Mucosa of descending colon (tissue), 3 donors: Measurements from ENCODE around the gene STPG4. TPM values are rescaled to one million over a fixed set of nuclear protein-coding genes. Genes with fewer than 3 reads are reported as not detected.

Experiments
- ATAC-seq: fragments of 200-7000 bp; cut with Tn5 transposase; one replicate; pipeline ENCODE4 v1.9.1; 2020; ENCODE audit warnings: mild to moderate bottlenecking, moderate library complexity
- DNase-seq, 3 donors: peaks; one replicate each; pipeline ENCODE4 v3.0.0-alpha.2; 2020
- H3K36me3 ChIP-seq: fragments of 200-600 bp; one replicate; pipeline ENCODE4 v1.8.0; 2021; ENCODE audit warnings: low read depth, mild to moderate bottlenecking
- H3K4me1 ChIP-seq: fragments of 200-600 bp; one replicate; pipeline ENCODE4 v1.8.0; 2021; ENCODE audit warnings: low read depth, mild to moderate bottlenecking
- H3K4me3 ChIP-seq: fragments of 200-600 bp; one replicate; pipeline ENCODE4 v1.8.0; 2021; ENCODE audit warnings: mild to moderate bottlenecking
- H3K9me3 ChIP-seq: fragments of 200-600 bp; one replicate; pipeline ENCODE4 v1.8.0; 2021; ENCODE audit warnings: mild to moderate bottlenecking
- CTCF ChIP-seq: fragments of 200-600 bp; IDR thresholded peaks from one replicate; pipeline ENCODE4 v1.8.0; 2022; ENCODE audit warnings: antibody characterized with exemption, mild to moderate bottlenecking
- intact Hi-C, 2 donors: fragments of 100-400 bp; cut with DNase I in 1 of 2; cut with micrococcal nuclease in 1 of 2; formaldehyde crosslinking; loops; one replicate each; pipeline versions ENCODE4 v1.11.0 to v1.11.1; 2022; cut with DNase I, micrococcal nuclease
- total RNA-seq, 3 donors: library from RNA; stranded (reverse); fragmentation: NEBNext Ultra II Directional in 2 of 3; extraction: Animal tissue kit (Norgen Biotek cat#: 25700) in 2 of 3; gene quantifications; one replicate each; pipeline versions ENCODE4 v1.2.1 to v1.2.4, GENCODE V29; 2021 to 2023
- donor health status: DM: no; HTN: no; CAD: no; lungs with moderate emphysema.
- donor health status: DM: no; HTN: no; CAD: no.
- donor health status: DM: no; HTN: yes; CAD: no.

Gene STPG4
- total RNA-seq, 3 donors from 2014 or later, result 0.46 to 0.63 TPM; not detected in 1

- intact Hi-C loops, result no loop called here
- Histone ChIP-seq H3K9me3 (no peaks in the 10 kb centered on the region), H3K36me3 (no peaks in the 10 kb centered on the region), H3K4me3 (no peak overlapping the region), H3K4me1 (no peaks in the 10 kb centered on the region)
- ATAC-seq, result no peak
- DNase-seq, result no peak
- TF ChIP-seq CTCF, result no peak
Measured at GRCh38 chr2:47196499-47196898, 41.4 kb upstream of the STPG4 start.

GRCh38 chr2:47196046-47196445 lies 40.9 kb upstream of the STPG4 start:
- intact Hi-C loops, result no loop called here
- Histone ChIP-seq H3K36me3 (no peaks in the 10 kb centered on the region), H3K9me3 (no peaks in the 10 kb centered on the region), H3K4me1 (no peaks in the 10 kb centered on the region), H3K4me3 (no peak overlapping the region)
- TF ChIP-seq CTCF, result no peak
- ATAC-seq, result no peak
- DNase-seq, result no peak

- Histone ChIP-seq H3K4me1 (no peaks in the 10 kb centered on the region), H3K4me3 (no peak overlapping the region), H3K36me3 (no peaks in the 10 kb centered on the region), H3K9me3 (no peaks in the 10 kb centered on the region)
- intact Hi-C loops, result no loop called here
- TF ChIP-seq CTCF, result no peak
- ATAC-seq (peak; percentile 69), DNase-seq (no peak)
Measured at GRCh38 chr2:47195148-47195547, 40.0 kb upstream of the STPG4 start.

GRCh38 chr2:47194410-47194809 lies 39.3 kb upstream of the STPG4 start:
- ATAC-seq (no peak), DNase-seq (no peak)
- peaks cover 3% of the 10 kb centered on the region for H3K4me1 ChIP-seq
- no peaks in the 10 kb centered on the region for H3K36me3 ChIP-seq
- intact Hi-C loops, result no loop called here
- H3K4me3 ChIP-seq, result no peak overlapping the region
- no peak for TF ChIP-seq CTCF
- H3K9me3 ChIP-seq, result no peaks in the 10 kb centered on the region

GRCh38 chr2:47193607-47194006 lies 38.5 kb upstream of the STPG4 start:
- TF ChIP-seq CTCF, result no peak
- no peak overlapping the region for H3K4me3 ChIP-seq
- DNase-seq, result no peak
- intact Hi-C loops, result no loop called here
- H3K36me3 ChIP-seq, result no peaks in the 10 kb centered on the region
- peaks cover 5% of the 10 kb centered on the region for H3K4me1 ChIP-seq
- no peak for ATAC-seq
- no peaks in the 10 kb centered on the region for H3K9me3 ChIP-seq

GRCh38 chr2:47190188-47190881 lies 35.2 kb upstream of the STPG4 start:
- no peak for TF ChIP-seq CTCF
- H3K4me1 ChIP-seq, result peaks cover 5% of the 10 kb centered on the region
- H3K36me3 ChIP-seq, result no peaks in the 10 kb centered on the region
- intact Hi-C loops, result no loop called here
- no peak overlapping the region for H3K4me3 ChIP-seq
- DNase-seq, result no peak
- H3K9me3 ChIP-seq, result no peaks in the 10 kb centered on the region
- peak; percentile 42 for ATAC-seq
